Breast epithelium (tissue), 3 donors: ENCODE measurements around the gene KCNJ1.

Experiments
- CTCF ChIP-seq, 3 donors: fragments of 450-650 bp; IDR thresholded peaks; one replicate each; pipeline ENCODE4 v1.5.1; 2016 to 2017; ENCODE audit warnings: antibody characterized with exemption in 3 of 3, mild to moderate bottlenecking in 3 of 3, moderate library complexity in 3 of 3
- POLR2A ChIP-seq: fragments of 450-650 bp; IDR thresholded peaks from one replicate; pipeline ENCODE4 v1.6.1; 2016; ENCODE audit warnings: antibody characterized with exemption, mild to moderate bottlenecking, moderate library complexity

GRCh38 chr11:128822130-128822529, 45.0 kb downstream of the KCNJ1 start:
- TF ChIP-seq CTCF (IDR thresholded peaks at IDR 0.05), result no peak
- no peak for TF ChIP-seq POLR2A
